T-helper 17 cell (primary cell): ENCODE results near the gene LYZ. TPM values are rescaled to one million over a fixed set of nuclear protein-coding genes. Genes with fewer than 3 reads are reported as not detected.
A peak's percentile ranks its signal among the peaks of the same experiment; 100 is the strongest.

Source experiments
- ATAC-seq: fragments of 150-1000 bp; cut with Tn5 transposase; 2 replicates; pipeline ENCODE4 v1.10.0; 2021; ENCODE audit warnings: mild to moderate bottlenecking, moderate library complexity
- DNase-seq, 3 donors: peaks; one replicate each; pipeline versions ENCODE4 v3.0.0 to v3.0.0-alpha.2; 2020 to 2021
- H3K9me3 ChIP-seq: one replicate; pipeline ENCODE4 v1.7.0; 2013; ENCODE audit warnings: low read length, mild to moderate bottlenecking; ENCODE audit not compliant: control insufficient read depth, poor library complexity, severe bottlenecking
- H3K27ac Mint-ChIP-seq: one replicate; pipeline ENCODE4 v1.8.0; 2022; ENCODE audit warnings: mild to moderate bottlenecking, moderate library complexity, mixed read lengths
- H3K27me3 Mint-ChIP-seq: one replicate; pipeline ENCODE4 v1.8.0; 2022; ENCODE audit warnings: mixed read lengths
- H3K36me3 Mint-ChIP-seq: one replicate; pipeline ENCODE4 v1.8.0; 2022; ENCODE audit warnings: low read depth, mixed read lengths
- H3K4me1 Mint-ChIP-seq: one replicate; pipeline ENCODE4 v1.8.0; 2022; ENCODE audit warnings: mild to moderate bottlenecking, mixed read lengths
- H3K4me3 Mint-ChIP-seq: one replicate; pipeline ENCODE4 v1.8.0; 2022; ENCODE audit warnings: mild to moderate bottlenecking, moderate library complexity, mixed read lengths
- total RNA-seq, 4 donors: library from RNA in 2 of 4; stranded (reverse) in 2 of 4; gene quantifications; one replicate each; pipeline ENCODE4 v1.2.3 and lab custom pipeline; 2022 to 2026

Gene LYZ
- total RNA-seq, 2 donors from 2014 or later: 66.3 to 134 TPM

DNA sequence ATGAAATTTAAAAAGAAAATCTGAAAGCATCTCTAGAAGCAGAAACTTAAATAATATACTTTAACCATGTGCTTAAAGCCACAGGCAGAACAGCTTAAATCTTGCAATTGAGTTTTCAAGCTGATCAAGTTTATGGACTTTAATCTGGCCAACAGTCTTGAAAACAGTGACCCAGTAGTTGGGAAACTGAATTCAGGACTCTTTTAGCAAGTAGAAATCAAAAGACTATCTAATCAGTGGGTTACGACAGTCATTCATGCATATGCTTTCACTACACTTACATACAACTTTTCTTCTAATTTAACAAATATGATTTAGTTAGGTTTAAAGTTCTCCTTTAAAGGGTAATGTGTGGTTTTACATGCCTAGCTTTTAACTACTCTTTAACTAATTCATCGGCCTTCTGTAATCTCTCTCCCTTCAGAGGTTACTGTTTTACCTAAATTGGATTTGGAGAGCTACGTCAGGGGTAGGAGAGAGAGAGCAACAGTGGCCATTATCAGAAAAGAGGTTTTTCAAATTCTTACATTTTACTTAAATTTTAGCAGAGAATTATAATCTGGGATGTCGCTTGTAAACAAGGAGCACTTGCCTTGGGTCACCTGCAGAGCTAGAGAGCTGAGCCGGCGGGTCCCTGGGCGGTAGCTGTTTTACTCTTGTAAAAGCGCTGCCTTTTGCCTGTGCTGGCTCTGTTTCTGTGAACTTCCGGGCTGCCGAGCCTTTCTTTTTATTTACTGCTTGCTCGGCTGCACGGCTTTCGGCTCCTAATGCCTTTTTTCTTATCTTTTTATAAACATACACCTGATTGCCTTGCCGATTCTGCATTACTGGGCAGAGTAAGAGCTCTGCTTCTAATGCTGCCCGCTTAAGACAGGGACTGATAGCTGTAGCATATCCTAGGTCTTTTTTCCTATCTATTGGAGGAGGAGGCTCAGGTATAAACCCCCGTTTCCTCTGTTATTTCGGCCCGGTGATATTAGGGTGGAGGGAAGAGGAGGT lies 17.4 kb upstream of the LYZ start:
- Mint-ChIP-seq H3K27me3 (no peaks in the 10 kb centered on the region), H3K4me1 (peaks cover 30% of the 10 kb centered on the region), H3K4me3 (peak overlapping the region; percentile 91), H3K27ac (peak overlapping the region; percentile 97), H3K36me3 (no peaks in the 10 kb centered on the region)
- H3K9me3 ChIP-seq: no peaks in the 10 kb centered on the region
- DNase-seq (peak; percentile 21 to 46 (median 38)), ATAC-seq (peak; percentile 84)

DNA sequence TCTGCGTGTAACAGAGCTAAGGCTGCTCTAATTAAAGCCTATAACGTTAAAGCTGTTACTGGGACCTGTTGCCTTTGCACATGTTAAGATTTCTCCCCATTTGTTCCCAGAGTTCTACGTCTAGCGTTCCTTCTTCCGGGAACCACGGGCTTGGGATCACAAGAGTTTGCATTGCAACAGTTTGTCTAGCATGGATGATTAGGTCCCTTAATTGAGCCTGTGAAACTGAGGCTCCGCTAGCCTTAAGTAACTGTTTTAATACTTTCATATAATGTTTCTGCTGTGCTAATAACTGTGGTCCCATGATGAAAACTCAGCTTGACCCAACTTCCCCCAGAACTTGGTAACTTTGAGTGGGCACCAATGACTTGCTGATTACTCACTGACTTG lies 16.7 kb upstream of the LYZ start:
- no peaks in the 10 kb centered on the region for H3K36me3 Mint-ChIP-seq
- peak overlapping the region; percentile 97 for H3K27ac Mint-ChIP-seq
- peaks cover 30% of the 10 kb centered on the region for H3K4me1 Mint-ChIP-seq
- no peaks in the 10 kb centered on the region for H3K27me3 Mint-ChIP-seq
- peak overlapping the region; percentile 91 for H3K4me3 Mint-ChIP-seq
- DNase-seq (no peak), ATAC-seq (no peak)
- H3K9me3 ChIP-seq: no peaks in the 10 kb centered on the region

DNA sequence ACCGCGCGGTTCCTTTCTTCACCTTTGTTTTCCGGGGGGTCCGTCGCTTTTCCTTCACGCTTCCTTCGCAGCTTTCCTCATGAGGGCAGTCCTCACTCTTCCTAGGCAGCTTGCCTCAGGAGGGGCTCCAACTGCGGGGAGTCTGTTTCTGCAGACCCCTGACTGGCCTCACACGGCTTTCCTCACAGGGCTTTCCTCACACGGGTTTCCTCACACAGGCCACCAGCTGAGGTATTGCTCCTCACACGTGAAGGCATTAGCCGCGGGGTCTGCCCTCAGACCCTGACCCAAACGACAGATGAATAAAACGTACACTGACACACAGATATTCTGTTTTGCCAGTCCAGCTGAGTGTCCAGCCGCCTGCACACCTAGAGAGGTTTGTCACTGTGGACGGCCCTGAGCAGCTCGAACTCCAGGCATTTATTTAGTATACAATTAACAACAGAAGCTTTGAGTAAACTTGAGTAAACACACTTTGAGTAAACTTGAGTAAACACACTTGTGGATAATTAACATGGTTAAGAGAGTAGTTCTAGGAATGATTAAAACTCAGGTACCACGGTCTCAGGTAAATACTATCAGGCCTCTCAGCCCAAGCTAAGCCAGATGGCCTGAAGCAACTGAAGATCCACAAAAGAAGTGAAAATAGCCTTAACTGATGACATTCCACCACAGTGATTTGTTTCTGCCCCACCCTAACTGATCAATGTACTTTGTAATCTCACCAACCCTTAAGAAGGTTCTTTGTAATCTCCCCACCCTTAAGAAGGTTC lies 16.1 kb upstream of the LYZ start:
- H3K4me1 Mint-ChIP-seq: peaks cover 33% of the 10 kb centered on the region
- no peaks in the 10 kb centered on the region for H3K36me3 Mint-ChIP-seq
- peaks cover 6% of the 10 kb centered on the region for H3K27me3 Mint-ChIP-seq
- ATAC-seq (no peak), DNase-seq (no peak)
- no peaks in the 10 kb centered on the region for H3K9me3 ChIP-seq
- peak overlapping the region; percentile 91 for H3K4me3 Mint-ChIP-seq
- H3K27ac Mint-ChIP-seq: peak overlapping the region; percentile 97

DNA sequence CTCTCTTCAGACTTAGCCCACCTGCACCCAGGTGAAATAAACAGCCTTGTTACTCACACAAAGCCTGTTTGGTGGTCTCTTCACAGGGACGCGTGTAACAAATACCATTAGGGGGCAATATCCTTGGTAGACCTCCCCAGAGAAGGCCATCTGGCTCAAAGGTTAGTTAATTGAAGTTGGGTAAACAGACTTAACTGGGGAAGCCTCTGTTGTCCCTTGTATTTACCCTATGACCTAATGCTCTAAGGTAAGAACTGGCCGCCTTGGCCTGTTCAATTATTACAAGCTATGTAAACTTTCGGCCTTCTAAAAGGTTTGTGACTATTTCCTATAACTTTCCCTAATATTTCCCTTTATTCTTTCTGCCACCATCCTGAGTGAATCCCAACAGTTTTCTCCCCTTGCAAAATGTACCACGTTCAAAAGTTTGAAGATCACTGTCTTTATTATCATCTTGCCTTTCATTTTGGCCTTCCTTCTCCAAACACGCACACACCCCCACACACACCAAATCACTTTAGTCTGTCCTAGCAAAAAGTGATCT lies 15.3 kb upstream of the LYZ start:
- no peaks in the 10 kb centered on the region for H3K36me3 Mint-ChIP-seq
- H3K27me3 Mint-ChIP-seq: peaks cover 10% of the 10 kb centered on the region
- ATAC-seq: no peak
- no peaks in the 10 kb centered on the region for H3K9me3 ChIP-seq
- H3K27ac Mint-ChIP-seq: peak overlapping the region; percentile 97
- H3K4me3 Mint-ChIP-seq: peak overlapping the region; percentile 64
- H3K4me1 Mint-ChIP-seq: peaks cover 33% of the 10 kb centered on the region
- DNase-seq: no peak

DNA sequence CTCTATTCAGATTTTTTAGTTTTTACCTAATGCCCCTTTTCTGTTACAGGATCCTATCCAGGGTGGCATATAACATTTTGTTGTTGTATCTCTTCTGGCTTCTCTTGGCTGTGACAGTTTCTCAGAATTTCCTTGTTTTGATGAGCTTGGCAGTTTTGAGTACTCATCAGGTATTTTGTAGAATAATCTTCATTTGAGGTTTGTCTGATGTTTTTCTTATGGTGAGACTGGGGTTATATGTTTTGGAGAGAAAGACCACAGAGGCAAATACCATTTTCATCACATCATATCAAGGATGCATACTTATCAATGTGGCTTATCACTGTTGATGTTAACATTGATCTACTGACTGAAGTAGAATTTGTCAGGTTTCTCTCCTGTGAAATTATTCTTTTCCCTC lies 14.0 kb upstream of the LYZ start:
- H3K4me3 Mint-ChIP-seq: no peak overlapping the region
- peak overlapping the region; percentile 81 for H3K27ac Mint-ChIP-seq
- peaks cover 10% of the 10 kb centered on the region for H3K27me3 Mint-ChIP-seq
- no peaks in the 10 kb centered on the region for H3K36me3 Mint-ChIP-seq
- H3K4me1 Mint-ChIP-seq: peaks cover 30% of the 10 kb centered on the region
- no peak for DNase-seq
- H3K9me3 ChIP-seq: no peaks in the 10 kb centered on the region
- no peak for ATAC-seq

DNA sequence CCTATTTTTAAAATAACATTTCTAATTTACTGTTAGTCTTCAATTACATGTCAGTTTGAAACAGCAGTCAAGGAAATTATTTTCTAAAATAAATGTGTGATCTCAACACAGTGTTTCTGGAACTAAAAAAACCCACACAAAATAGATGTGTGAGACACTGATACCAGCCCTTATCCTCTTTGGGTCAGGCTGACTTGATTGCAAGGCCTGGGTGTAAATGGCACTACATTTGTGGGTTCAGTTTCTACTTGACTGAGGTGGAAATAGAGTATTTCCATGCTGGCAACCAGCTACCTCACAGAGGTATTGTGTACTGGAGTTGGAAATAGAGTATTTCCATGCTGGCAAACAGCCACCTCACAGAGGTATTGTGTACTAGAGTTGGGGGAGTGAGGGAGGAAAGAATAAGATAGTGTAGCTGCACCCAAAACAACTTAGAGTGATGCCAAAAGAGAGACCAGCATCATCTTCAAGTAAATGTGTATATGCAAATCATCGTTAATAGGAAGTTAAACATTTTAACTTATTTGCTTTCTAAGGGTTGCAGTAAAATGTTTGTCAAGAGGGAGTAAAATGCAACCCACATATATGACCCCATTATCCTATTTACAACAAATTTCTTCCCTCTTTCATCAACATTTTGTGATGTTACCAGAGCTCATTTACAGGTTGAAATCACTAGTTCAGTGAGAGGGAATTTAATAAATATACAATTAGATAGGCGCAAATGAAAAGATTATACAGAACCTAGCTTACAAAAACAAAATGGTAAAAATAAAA lies 10.7 kb upstream of the LYZ start:
- H3K4me3 Mint-ChIP-seq: no peak overlapping the region
- peaks cover 15% of the 10 kb centered on the region for H3K4me1 Mint-ChIP-seq
- H3K27me3 Mint-ChIP-seq: peaks cover 27% of the 10 kb centered on the region
- ATAC-seq (no peak), DNase-seq (no peak)
- no peaks in the 10 kb centered on the region for H3K9me3 ChIP-seq
- H3K36me3 Mint-ChIP-seq: peaks cover 2% of the 10 kb centered on the region
- no peak overlapping the region for H3K27ac Mint-ChIP-seq

DNA sequence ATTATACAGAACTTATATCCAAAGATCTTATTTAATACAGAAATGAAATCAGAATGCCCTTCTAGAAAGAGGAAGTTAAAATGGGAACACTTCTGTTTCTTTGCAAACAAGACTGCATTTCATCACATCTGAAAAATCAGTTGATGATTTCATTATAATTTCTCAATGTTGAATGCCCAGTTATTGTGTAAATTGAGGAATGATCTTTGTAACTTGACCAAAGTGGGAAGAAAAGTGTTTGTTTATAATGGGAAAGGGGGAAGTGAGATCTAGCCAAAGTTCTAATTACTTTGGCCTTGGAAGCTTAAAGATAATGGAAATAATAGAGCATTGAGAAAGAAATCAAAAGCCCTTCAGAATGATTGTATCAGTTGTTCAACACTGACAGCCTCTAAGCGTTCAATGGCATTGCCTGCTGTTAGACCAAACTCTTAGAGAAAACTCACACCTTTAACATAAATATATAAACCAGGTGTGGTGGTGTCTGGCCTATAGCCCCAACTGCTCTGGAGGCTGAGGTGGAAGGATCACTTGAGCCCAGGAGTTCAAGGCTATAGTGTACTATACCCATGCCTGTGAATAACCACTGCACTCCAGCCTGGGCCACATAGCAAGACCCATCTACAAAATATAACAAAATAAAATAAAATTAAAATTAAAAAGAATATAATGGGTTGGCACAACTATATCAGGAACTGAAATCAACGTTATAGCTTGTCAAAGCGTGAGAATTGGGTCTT lies 9.9 kb upstream of the LYZ start:
- ATAC-seq: no peak
- H3K36me3 Mint-ChIP-seq: peaks cover 3% of the 10 kb centered on the region
- no peak overlapping the region for H3K27ac Mint-ChIP-seq
- no peak overlapping the region for H3K4me3 Mint-ChIP-seq
- peaks cover 10% of the 10 kb centered on the region for H3K4me1 Mint-ChIP-seq
- H3K9me3 ChIP-seq: no peaks in the 10 kb centered on the region
- peaks cover 32% of the 10 kb centered on the region for H3K27me3 Mint-ChIP-seq
- DNase-seq: no peak

DNA sequence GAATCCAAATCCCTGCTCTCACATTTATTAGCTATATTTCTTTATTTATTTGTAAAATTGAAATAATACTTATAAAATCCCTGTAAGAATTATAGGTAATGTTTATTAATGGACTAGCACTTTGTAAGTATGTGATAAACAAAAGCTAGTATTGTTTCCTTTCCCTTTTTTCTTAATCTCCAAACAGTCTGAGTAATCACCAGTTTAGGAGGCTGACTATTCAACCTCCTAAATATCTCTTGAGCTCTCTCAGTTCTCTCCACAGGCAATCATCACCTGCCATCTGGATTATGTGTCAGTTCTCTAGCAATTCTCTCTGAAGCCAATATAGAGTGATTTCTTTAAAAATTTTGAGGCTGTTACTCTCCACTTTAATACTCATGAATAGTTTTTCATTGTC lies 9.2 kb upstream of the LYZ start:
- Mint-ChIP-seq H3K4me1 (peaks cover 10% of the 10 kb centered on the region), H3K27ac (no peak overlapping the region), H3K4me3 (no peak overlapping the region), H3K36me3 (peaks cover 4% of the 10 kb centered on the region), H3K27me3 (peaks cover 38% of the 10 kb centered on the region)
- no peak for ATAC-seq
- H3K9me3 ChIP-seq: no peaks in the 10 kb centered on the region
- no peak for DNase-seq

DNA sequence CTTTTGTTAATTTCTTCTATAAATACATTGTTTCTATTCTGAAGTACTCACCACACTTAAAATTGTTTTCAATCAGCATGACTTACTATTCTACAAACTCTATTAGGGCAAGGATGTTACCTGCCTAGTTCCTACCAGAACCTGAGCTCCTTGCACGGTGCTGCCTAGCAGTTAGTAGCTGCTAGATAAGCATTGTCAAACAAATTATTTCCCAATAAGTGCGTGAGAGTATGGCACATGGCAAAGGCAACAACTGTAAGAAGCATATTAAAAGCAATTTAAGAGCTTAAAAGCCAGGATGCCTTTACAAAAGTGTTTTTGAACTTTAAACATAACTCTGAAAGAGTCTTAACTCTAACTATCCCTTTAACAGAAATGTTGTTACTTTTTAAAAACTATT lies 8.2 kb upstream of the LYZ start:
- no peak for DNase-seq
- ATAC-seq: no peak
- peaks cover 4% of the 10 kb centered on the region for H3K36me3 Mint-ChIP-seq
- no peaks in the 10 kb centered on the region for H3K9me3 ChIP-seq
- no peak overlapping the region for H3K27ac Mint-ChIP-seq
- peaks cover 4% of the 10 kb centered on the region for H3K4me1 Mint-ChIP-seq
- H3K27me3 Mint-ChIP-seq: peaks cover 43% of the 10 kb centered on the region
- H3K4me3 Mint-ChIP-seq: no peak overlapping the region

DNA sequence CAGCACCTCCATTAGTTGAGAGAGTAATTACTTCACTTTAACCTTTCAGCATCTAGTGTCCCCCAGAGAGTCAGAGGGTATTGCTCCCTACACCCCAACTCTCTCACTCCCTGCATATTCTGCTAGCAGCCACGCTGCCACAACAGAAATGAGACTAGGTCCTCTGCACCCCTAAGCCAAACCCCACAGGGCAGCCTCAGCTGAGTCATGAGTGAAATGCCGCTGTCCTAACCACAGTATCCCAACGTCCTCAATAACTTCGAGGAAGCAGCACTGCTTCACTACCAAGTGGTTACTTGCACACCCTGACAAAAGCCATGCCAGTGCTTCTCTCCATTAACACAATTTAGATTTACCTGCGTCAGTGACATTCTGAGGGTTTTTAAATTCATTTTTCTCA lies 6.9 kb upstream of the LYZ start:
- H3K9me3 ChIP-seq: no peaks in the 10 kb centered on the region
- no peak overlapping the region for H3K27ac Mint-ChIP-seq
- ATAC-seq (no peak), DNase-seq (no peak)
- H3K27me3 Mint-ChIP-seq: peaks cover 43% of the 10 kb centered on the region
- peaks cover 3% of the 10 kb centered on the region for H3K4me1 Mint-ChIP-seq
- no peak overlapping the region for H3K4me3 Mint-ChIP-seq
- H3K36me3 Mint-ChIP-seq: peaks cover 4% of the 10 kb centered on the region

DNA sequence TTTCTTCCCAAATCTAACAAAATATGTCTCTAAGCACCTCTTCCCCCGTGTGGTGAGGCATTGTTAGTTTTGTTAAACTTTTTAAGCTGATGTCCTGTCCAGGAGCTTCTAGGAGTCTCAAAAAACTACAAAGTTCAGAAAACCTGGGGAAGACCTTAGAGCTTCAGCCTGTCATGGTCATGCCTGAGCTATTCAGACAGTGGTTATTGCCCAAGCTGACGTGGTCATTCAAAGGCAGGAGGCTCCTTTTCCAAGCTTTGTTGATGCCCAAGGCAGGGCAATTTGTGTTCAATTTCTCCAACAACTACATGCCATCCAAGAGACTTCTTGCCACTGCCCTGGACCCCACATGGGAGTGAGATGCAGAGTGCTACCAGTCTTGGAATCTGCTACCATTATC lies 5.8 kb upstream of the LYZ start:
- no peak for DNase-seq
- Mint-ChIP-seq H3K4me3 (no peak overlapping the region), H3K36me3 (peaks cover 4% of the 10 kb centered on the region), H3K4me1 (no peaks in the 10 kb centered on the region), H3K27ac (no peak overlapping the region), H3K27me3 (peaks cover 35% of the 10 kb centered on the region)
- no peaks in the 10 kb centered on the region for H3K9me3 ChIP-seq
- no peak for ATAC-seq

DNA sequence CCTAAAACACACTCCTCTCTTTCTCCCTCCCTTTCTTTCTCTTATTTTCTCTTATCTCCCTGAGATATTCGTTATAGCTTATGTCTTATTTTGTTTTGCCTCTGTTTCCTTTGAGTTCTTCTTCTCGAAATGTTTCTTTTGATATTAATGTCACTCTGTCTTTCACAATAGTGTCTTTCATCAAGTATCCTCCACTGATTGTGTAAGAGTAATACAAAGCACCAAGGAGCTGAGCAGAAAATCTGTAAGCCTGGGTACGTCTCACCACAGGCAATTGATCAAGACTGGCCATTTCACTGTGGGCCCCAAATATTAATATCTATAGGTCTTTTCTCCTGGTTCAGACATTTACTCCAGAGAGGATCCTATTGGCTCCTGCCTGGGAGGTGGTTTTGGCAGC lies 4.8 kb upstream of the LYZ start:
- DNase-seq: no peak
- H3K4me3 Mint-ChIP-seq: no peak overlapping the region
- no peaks in the 10 kb centered on the region for H3K9me3 ChIP-seq
- H3K4me1 Mint-ChIP-seq: peaks cover 3% of the 10 kb centered on the region
- no peak for ATAC-seq
- H3K36me3 Mint-ChIP-seq: peaks cover 4% of the 10 kb centered on the region
- no peak overlapping the region for H3K27ac Mint-ChIP-seq
- peaks cover 34% of the 10 kb centered on the region for H3K27me3 Mint-ChIP-seq
